HT1080 (cell line): ENCODE data around the gene PDE1A. TPM values are rescaled to one million over a fixed set of nuclear protein-coding genes. Genes with fewer than 3 reads are reported as not detected.

Experiments used
- DNase-seq: peaks from one replicate; pipeline ENCODE4 v3.0.0-alpha.2; 2015; ENCODE audit warnings: low read depth
- total RNA-seq: library from RNA; depleted of rRNA; stranded (reverse); fragments of >200 nt; shearing (Covaris generic); gene quantifications from 2 replicates; pipeline ENCODE4 v1.2.3, GENCODE V29; 2014

PDE1A gene
- total RNA-seq, 1 experiment from 2014 or later = not detected

DNA sequence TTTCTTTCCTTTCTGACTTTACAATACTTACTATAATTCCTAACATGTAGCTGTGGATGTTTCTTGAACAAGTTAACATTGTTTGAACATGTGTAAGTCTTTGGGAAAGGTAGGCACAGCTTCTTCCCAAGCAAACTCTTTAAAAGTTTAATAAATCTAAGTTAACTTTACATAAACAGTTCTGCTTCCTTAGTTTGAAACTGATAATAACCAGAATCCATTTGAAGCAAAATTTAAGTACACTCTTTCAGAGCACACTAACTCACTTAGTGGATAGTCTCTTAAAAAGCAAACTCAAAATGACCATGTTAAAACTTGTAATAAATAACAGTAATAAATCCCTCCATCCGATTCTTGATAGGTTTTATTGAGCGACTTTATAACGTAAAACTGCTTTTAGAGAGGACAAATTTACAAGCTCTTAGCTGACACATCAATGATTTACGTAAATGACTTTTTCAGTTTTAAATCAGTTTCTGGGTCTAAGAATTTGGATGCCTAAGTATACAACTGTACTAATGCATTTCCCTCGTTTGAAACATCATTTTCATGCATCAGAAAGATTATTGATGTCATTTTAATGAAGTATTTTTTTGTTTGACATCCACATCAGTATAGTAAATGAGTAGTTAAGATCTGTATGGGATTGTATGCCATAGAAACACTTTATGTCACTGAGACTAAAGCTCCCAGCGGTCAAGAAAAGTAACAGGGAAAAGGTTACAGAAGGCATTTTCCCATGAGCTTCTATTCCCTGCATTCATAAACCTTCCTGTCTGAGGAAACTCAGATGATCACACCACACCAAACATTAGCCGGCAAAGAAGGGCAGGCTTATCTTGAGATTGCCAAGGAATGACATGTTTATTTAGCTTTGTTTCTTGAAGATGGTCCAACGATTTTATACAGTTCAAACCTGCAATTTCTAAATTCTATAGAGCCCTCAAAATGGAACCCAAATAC, 67.5 kb downstream of the PDE1A start:
- DNase-seq = no peak

- DNase-seq = no peak
Measured at GRCh38 chr2:182358601-182359000, 68.2 kb downstream of the PDE1A start.

DNA sequence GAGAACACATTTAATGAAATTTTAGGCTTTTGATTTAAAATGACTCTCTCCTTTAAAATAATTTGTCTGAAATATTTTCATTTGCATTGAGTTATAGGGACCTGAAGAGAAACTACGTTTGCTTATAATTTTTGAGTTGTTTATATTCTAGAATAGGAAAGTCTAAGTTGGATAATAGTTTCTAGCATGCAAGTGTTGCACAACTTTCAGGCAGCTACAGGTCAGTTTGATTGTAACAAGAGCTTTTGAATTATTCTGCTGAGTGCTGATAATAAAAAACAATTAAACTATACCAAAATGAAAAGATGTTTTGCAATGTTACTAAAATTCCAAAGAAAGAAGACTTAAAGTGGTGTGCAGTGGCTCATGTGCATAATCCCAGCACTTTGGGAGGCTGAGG, 71.0 kb downstream of the PDE1A start:
- no peak for DNase-seq

DNA sequence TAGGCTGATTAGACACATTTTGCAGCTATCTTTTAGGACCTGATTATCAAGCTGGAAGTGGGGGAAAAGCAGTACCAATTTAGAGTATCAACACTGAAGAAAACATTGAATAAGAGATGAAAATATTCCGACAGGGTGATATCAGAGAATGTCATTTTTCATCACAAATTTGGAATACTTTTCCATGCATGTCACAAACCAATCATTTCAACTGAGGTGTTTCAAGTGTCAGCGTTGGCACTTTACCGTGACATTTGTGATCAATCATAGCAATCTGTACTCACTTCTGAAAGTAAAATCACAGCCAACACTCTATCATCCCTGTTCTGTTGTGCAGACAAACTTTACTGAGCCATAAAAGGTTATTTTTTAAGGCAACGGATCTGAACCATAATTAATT, 75.4 kb downstream of the PDE1A start:
- no peak for DNase-seq

DNA sequence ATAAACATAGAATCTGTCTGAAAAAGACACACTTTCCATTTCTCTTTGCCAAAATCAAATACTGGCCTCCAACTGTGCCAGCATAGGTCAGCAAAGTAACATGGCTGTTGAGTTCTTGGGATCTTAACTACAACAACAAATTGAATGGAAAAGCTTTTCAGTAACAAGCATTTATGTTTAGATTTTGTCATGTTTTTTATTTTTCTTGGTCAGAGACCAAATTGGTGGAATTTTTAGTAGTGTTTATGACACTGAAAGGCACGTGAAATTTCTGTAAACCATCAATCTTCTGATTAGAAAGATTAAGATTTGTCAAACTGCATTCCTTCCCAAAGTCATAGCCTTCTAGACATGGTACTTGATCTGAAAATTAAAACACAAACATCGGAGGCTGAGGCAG, 77.6 kb downstream of the PDE1A start:
- no peak for DNase-seq

DNA sequence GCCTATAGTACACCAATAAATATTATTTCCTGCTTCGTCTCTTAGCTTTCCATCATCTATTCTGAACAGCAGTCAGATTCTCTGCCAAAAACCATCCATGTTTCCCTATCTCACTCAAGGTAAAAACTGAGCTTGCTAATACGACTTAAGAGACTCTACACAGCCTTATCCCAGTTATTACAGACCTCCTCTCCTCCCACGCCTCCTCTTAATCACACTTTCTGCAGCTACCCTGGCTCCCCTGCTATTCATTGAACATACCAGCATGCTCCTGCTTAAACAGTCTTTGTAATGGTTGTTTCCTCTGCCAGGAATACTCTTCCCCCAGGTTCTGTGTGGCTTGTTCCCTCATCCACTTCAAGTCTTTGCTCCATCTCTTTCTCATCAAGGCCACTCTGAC, 81.5 kb downstream of the PDE1A start:
- no peak for DNase-seq

DNA sequence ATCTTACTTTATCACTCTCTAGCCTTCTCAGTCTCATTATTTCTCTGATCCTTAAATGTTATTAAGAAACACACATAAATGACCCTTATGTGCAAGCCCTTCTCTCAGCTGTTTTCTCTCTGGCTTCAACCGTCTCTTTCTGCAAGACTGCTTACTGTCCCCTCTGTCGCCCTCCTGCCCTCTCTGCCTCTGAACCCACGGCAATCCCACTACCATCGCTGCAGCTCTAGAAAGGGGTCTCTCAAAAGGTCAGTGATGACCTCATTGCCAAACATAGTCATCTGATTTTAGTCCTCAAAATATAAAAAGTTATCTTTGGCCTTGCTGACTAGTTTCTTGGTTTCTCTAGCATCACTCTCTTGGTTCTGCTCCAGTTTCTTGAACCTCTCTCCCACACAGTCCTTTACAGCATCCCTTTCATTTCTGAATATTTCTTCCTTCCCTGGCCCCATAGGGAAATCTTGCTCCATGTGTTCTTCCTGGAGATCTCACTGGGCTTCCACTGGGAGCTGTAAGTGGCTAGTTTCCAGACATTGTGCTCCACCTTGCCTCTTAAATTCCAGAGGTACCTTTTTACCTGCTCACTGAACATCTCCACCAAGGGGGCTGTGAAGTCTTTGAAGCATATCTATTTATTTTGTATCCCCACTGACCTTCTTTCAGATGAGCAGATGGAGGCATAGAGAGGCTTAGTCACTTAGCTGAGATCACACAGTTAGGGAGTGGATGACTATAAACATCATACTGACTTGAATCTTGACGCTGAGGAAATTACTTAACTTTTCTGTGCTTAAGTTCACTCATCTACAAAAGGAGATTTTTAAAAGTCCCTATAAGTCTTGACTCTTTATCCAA, 96.2 kb downstream of the PDE1A start:
- DNase-seq = peak; percentile 2

DNA sequence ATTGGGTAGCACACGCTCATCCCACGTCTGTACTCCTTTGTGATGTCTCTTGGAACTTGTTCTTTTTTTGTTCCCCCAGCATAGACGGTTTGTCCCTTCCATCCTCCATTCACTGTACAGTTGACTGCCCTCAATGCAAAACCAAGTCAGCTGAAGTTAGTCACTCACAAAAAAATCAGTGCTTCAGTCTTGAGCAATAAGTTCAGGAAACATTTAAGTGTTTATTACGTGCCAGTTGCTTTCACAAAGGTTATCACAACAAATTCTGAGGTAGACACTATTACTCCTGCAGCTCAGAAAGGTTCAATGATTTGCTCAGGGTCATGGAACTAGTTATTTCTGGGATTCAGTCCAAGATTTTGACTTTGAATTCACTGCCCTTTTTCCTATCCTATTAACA, 102.2 kb downstream of the PDE1A start:
- peak; percentile 10 for DNase-seq

DNA sequence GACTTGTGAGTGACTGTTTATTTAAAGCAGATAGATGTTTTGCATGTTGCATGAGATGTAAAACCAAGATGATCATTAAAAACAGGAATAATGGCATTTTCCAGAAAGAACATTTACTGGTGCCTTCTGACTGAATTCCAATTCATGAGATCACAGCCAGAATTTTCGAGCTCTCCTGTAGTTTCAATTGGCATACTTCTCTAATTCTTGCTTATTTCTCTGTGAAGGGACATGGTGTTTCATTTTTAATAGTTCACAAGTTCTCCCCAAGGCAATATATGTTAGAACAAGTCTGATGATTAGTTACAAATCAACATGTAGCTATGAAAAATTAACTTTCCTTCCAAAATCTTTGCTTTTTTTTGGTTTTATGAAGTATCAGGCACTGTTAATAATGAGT, 105.7 kb downstream of the PDE1A start:
- no peak for DNase-seq

- DNase-seq = no peak
Measured at GRCh38 chr2:182319556-182320505, 107.0 kb downstream of the PDE1A start.

DNA sequence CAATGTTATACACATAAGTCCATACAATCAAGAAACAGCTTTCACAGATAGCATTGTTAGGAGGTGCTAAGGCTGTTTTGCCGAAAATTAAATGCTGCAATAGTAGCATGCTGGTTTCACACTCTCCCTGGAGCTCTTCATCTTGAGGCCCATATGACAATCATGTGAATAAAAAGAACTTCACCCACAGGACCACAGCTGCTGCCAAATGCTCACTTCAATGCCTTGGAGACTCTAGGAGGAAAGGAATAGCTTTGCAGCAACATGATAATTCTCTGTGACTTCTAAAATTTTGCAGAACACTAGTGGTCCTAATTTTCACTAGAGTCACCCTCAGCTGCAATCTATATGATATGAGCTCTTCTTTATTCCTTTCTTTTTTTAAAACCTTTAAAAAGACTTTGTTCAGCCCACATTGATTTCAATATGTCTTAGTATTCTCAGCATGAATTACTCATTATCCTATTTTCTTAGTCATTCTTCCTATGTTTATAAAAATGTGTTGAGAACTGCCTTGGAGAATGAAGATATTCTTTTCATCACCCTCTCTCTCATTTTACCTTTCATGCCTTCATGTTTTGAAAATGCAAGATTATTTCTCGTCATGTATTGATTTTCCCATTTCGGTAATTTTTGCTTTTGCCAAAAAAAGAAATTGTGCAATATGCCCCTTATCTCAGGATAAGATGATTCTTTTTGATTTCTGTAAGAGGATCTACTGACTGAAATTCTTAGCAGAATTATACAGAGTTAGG, 108.2 kb downstream of the PDE1A start:
- DNase-seq = peak; percentile 58

- no peak for DNase-seq
Measured at GRCh38 chr2:182316950-182317349, 109.9 kb downstream of the PDE1A start.

GRCh38 chr2:182302972-182303371, 123.9 kb downstream of the PDE1A start:
- no peak for DNase-seq

GRCh38 chr2:182302174-182302573, 124.7 kb downstream of the PDE1A start:
- DNase-seq = peak; percentile 58

GRCh38 chr2:182301093-182301492, 125.7 kb downstream of the PDE1A start:
- DNase-seq = no peak

- no peak for DNase-seq
Measured at GRCh38 chr2:182300608-182301007, 126.2 kb downstream of the PDE1A start.

- DNase-seq = no peak
Measured at GRCh38 chr2:182299632-182300031, 127.2 kb downstream of the PDE1A start.

DNA sequence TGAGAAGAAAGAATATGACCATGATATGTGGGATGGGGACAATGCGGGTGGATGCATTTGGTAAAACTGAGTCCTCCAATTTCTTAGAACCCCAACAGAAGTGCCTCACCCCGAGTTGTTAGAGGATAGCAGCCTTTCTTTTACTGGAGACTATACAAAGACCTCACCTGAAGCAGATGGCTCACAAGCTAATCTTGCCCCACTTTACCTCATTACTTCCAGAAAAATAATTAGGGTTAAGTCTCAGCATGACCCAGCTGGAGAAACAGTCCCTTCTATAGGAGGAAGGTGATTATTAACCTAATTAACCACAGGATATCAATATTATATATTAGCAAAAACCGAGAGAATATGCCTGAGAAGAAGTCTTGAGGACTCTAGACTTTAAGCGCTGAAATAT, 128.4 kb downstream of the PDE1A start:
- DNase-seq = no peak

DNA sequence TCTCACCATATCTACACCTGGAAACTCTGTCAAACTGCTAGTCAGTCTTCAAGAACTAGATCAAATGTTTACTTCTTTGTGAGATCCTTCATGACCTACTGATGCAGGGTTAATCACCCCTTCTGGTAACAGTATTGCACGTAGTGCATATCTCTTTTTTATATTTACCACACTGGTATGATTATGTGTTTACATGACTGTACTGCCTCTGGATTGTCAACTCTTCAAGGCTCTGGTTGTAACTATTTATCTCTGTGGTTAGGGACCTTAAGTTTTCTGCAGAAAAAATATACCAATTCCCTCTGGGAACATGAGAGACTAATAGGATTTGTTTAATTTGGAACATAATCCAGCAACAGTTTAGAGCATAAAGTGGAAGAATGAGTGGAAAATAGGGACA, 135.5 kb downstream of the PDE1A start:
- DNase-seq = no peak

DNA sequence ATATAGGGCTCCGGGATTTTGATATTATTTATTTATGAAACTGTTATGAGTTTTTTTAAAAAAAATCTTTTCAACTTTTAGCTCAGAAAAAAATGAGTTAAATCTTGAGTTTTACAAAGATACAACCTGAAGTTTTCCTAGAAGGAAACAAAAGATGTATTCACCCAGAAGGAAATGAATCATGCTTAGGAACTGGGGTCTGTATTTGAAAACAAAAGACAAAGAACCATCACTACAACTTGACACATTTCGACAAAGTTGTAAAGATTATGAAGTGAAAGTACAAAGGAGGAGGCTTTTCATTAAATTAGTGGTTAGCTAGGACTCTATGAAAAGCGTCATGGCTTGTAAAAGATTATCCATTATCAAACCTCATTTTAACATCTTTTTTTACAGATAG, 143.3 kb downstream of the PDE1A start:
- peak; percentile 86 for DNase-seq
